HG02884 (cell line): Measurements from ENCODE around the gene ZNF516.
"Not testable (repeated sequence)": the region's sequence is repeated elsewhere in the genome, so short reads cannot be mapped to it uniquely, and the experiment has no call there.

ENCODE experiments used
- ATAC-seq: cut with Tn5 transposase; IDR thresholded peaks from one replicate; pipeline ENCODE4 v1.9.1; 2021; ENCODE audit warnings: mild to moderate bottlenecking, moderate library complexity; ENCODE audit not compliant: unreplicated experiment

ZNF516 gene

GRCh38 chr18:76495006-76495370 lies at the start of gene ZNF516:
Gene ZNF516 (minus strand): TSS chr18:76495242. CDS start chr18:76443054, 52,188 bp downstream.
- ATAC-seq = no peak

- ATAC-seq = no peak
Observed at GRCh38 chr18:76538846-76539245, 43.8 kb upstream of the ZNF516 start.

- no peak for ATAC-seq
Observed at GRCh38 chr18:76537621-76538020, 42.6 kb upstream of the ZNF516 start.

- ATAC-seq = not testable (repeated sequence)
Observed at GRCh38 chr18:76536593-76536992, 41.6 kb upstream of the ZNF516 start.

- ATAC-seq = no peak
Observed at GRCh38 chr18:76532875-76533274, 37.8 kb upstream of the ZNF516 start.

- ATAC-seq = no peak
Observed at GRCh38 chr18:76530846-76531245, 35.8 kb upstream of the ZNF516 start.

- no peak for ATAC-seq
Observed at GRCh38 chr18:76530391-76530790, 35.3 kb upstream of the ZNF516 start.

- ATAC-seq = no peak
Observed at GRCh38 chr18:76529433-76529811, 34.4 kb upstream of the ZNF516 start.

GRCh38 chr18:76528477-76529432 lies 33.7 kb upstream of the ZNF516 start:
- ATAC-seq = no peak

GRCh38 chr18:76525911-76526310 lies 30.9 kb upstream of the ZNF516 start:
- ATAC-seq = no peak

- ATAC-seq = no peak
Observed at GRCh38 chr18:76524900-76525698, 30.1 kb upstream of the ZNF516 start.

GRCh38 chr18:76524477-76524876 lies 29.4 kb upstream of the ZNF516 start:
- ATAC-seq = no peak

- no peak for ATAC-seq
Observed at GRCh38 chr18:76522551-76522950, 27.5 kb upstream of the ZNF516 start.

GRCh38 chr18:76522122-76522503 lies 27.1 kb upstream of the ZNF516 start:
- no peak for ATAC-seq

GRCh38 chr18:76521417-76522121 lies 26.5 kb upstream of the ZNF516 start:
- no peak for ATAC-seq

GRCh38 chr18:76518860-76519538 lies 24.0 kb upstream of the ZNF516 start:
- no peak for ATAC-seq

GRCh38 chr18:76518123-76518859 lies 23.2 kb upstream of the ZNF516 start:
- ATAC-seq = no peak

GRCh38 chr18:76515576-76515975 lies 20.5 kb upstream of the ZNF516 start:
- no peak for ATAC-seq

- no peak for ATAC-seq
Observed at GRCh38 chr18:76514573-76514972, 19.5 kb upstream of the ZNF516 start.

- ATAC-seq = no peak
Observed at GRCh38 chr18:76507830-76508385, 12.9 kb upstream of the ZNF516 start.
